ENCODE results near the gene CHRM5.
A peak's percentile ranks its signal among the peaks of the same experiment; 100 is the strongest.

Gene CHRM5, protein sequence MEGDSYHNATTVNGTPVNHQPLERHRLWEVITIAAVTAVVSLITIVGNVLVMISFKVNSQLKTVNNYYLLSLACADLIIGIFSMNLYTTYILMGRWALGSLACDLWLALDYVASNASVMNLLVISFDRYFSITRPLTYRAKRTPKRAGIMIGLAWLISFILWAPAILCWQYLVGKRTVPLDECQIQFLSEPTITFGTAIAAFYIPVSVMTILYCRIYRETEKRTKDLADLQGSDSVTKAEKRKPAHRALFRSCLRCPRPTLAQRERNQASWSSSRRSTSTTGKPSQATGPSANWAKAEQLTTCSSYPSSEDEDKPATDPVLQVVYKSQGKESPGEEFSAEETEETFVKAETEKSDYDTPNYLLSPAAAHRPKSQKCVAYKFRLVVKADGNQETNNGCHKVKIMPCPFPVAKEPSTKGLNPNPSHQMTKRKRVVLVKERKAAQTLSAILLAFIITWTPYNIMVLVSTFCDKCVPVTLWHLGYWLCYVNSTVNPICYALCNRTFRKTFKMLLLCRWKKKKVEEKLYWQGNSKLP

DNA sequence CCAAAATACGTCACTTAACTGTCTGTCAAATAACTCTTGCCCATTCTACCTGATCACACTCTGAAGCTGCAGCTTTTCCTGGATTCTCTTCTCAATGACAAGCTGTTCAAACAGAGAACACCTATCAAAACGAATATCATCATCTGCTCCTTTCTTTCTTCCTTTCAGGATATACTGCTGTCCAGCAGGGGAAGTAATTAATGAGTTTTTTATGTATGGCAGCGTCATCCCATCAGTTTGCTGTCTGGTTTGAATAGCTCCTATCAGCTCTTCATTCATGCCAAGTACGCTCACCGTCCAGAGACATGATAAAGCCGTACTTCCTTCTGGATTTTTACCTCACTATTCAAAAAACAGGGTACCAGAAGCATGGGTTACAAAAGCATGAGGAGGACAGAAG is at the start of gene CHRM5:
CHRM5 (plus strand) TSS at position 274 of the 400 bp plus-strand sequence. CDS start 94,221 bp downstream, outside the sequence.
- intact Hi-C loops (cut with DNase I): no loop called here
- DNase-seq: peak in 1 of 42 donors; percentile 50

DNA sequence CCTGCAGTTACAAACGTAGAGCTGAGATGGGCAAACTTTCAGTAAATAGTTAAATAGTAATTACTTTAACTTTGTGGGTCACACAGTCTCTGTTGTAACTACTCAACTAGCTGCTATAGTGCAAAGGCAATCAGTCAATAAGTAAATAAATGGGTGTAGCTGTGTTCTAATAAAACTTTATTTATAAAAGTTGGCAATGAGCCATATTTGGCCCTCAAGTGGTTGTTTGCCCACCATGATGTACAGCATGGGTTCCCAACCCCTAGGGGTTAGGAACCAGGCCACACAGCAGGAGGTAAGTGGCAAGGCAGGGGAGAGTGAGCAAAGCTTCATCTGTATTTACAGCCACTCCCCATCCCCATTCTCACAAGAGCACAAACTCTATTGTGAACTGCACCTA is 44.9 kb upstream of the CHRM5 start:
- no peak for DNase-seq
- intact Hi-C loops (cut with DNase I): no loop called here

DNA sequence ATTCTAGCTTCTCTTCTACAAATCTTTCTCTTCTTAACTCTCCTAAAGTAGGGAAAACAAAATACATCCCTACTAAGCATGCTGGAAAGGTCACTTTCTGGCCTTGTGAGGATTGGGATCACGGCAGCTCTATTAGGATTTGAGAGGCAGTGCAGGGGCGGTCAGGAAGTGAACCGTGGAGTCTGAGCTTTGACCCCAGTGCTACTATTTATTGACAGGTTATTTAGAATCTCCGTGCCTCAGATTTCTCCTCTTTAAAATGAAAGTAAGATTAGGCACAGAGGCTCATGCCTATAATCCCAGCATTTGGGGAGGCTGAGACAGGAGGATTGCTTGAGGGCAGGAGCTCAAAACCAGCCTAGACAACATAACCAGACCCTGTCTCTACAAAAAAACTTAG is 42.0 kb upstream of the CHRM5 start:
- intact Hi-C loops (cut with DNase I): no loop called here
- DNase-seq: no peak

DNA sequence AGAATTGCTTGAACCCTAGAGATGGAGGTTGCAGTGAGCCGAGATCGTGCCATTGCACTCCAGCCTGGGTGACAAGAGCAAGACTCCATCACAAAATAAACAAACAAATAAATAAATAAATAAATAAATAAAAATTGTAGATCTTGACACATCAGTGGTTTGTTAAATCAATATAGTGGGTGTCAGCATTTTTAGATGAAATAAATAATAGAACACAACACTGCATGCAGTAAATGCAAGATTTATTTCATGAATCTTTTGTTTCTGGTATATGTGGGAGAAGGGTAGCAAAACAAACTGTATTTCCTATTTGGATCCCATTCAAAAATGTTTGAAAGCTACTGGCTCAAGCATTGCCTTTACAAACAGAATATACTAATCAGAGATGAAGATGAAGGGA is 35.6 kb upstream of the CHRM5 start:
- intact Hi-C loops (cut with DNase I): no loop called here
- no peak for DNase-seq

DNA sequence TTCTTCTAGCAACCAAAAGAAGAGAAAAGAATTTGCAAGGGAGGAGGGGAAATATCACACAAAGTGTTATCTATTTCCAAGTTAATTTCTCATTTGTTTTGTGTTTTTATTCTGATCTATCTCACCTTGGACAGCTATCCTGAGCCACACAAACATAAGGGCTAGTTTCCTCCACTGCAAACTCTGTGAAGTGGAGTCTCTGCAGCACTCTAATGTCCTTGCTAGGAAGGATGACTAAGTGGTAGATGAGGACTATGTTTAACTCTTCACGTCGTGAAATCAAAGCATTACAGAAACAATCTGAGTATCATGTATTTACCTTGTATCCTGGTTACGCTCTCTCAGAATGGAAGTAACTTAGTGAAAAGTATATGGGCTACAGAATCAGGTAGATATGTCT is 33.9 kb upstream of the CHRM5 start:
- intact Hi-C loops (cut with DNase I): no loop called here
- no peak for DNase-seq

DNA sequence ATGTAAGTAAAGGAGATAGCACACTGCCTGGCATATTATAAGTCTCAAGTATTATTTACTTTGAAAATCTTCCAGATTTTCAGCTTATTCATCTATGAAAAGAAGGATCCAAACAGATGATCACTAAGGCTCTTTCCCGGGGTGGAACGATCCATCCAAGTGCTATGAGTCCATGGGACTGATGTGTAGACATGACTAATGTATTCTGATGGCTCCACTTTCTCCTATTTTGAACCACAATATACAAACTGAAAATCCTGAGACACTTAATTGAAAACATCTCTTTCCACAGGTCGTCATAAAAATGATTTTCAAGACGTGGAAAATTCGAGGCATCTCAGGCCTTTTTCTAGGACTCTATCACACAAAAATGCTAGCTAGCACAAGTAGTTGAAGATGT is 33.4 kb upstream of the CHRM5 start:
- DNase-seq: no peak

DNA sequence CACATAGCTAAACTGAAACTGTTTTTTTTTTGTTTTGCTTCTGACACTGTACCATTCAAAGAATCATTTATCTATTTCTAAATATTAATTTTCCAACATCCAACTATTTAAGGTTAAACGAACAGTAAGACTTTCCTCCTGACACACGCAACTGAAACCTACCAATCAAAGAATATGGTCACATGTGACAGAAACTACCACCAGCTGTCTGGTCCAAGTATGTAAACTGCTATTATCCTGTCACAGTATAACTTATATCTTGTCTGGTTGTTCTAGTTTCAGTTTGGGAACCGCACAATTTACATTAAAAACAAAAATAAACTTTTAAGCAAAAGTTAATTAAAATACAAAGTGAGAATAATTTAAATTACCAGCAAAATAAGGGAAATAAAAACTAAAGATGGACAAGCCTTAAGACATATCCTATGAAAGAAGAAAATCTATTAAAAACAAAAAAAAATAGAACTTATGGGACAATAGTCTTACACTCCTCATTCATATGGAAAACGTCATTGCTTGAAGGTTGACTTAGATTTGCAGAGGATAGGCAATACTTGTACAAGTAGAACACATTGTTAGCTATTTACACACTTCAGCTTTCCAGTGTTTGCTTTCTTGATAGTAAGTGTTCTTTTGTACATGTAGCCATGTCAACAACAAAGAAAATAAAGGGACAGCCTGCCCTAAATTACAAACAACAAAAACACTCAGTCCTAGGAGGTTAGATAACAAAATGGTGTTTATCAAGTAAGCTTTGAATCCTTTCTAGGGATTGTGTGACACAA is 26.8 kb upstream of the CHRM5 start:
- no peak for DNase-seq
- intact Hi-C loops (cut with DNase I): no loop called here

More for the DNA sequence above, 33.4 kb upstream of the CHRM5 start:
- intact Hi-C loops (cut with DNase I): no loop called here

DNA sequence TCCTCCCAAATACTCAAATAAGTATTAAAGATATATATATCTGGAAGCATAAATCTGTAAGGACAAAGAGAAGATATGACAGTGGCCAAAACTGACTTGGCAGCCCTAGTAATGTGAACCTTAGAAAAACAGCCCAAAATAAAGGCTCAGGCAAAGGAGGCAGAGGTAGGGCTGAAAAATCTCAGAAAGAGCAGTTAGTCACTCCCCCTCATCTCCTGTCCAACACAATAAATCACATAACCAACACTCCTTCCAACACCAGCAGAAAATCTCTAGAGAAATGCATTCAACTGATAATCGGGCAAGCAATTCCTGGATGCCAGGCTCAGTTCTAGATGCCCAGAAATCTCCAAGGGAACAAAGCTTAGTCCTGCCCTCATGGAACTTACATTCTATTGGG is 22.1 kb upstream of the CHRM5 start:
- no peak for DNase-seq
- intact Hi-C loops (cut with DNase I): no loop called here

DNA sequence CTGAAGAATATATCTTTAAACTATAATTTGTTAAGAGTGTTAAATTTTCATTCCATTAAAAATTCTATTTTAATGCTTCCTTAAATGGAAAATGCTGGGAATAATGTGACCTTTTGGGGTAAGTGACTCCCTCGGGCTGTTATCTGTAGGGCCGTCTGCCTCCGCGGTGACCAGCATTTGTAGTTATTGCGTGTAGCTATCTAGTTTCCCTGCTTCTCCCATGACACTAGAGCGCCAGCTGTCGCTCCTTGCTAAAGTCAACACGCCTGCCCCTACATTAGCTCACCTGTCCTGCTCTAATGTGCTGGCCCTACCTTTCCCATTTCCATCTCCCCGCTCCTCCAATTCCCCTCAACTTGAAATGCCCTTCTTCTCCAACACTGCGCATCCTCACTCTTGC is 12.4 kb upstream of the CHRM5 start:
- intact Hi-C loops (cut with DNase I): no loop called here
- DNase-seq: no peak

DNA sequence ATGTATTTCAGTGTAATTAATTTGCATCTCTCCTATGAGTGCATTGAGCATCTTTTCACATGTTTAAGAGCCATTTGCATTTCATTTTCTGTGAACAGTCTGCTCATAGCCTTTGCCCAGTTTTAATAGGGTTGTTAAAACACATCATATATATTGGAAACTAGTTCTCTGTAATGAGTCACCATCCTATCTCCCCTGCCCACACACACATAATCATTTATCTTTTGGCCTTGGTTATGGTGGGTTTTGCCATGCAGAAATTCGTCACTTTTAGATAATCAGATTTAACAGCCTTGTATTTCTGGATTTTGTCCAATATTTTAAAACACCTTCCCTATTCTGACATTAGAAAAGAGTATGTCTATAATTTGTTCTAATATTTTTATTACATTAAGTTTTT is 11.9 kb upstream of the CHRM5 start:
- no peak for DNase-seq

DNA sequence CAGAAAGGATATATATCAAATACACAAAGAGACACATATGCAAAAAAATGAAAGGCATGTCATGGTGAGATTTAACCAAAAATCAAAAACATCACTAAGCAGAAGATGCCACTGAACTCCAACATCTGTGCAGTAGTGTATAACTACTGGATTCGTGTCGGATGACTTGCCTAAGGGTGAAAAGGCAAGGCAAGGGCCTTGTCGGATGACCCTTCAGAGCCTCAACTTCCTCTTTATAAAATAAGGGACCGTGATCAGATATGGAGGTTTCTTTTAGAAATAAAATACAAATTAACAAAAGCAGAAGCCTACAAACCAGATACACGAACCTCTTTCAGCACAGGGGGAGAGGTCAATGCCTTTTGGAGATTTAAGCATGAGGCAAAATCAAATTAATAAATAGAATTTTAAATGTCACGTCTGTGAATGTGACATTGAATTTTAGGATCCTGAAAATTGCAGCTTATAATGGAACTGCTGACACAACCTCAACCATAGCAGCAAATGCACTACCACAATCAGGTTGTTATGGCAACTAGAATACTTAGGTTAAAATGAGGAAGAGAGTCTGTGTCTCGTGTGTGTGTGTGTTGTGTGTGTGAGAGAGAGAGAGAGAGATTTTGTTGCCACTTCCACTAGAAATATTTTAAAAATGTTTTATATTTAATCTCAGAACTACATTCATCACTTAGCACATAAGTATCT is 8.3 kb upstream of the CHRM5 start:
- peak in 2 of 42 donors; percentile 3 to 31 for DNase-seq
- intact Hi-C loops (cut with DNase I): no loop called here

More for the DNA sequence above, 11.9 kb upstream of the CHRM5 start:
- intact Hi-C loops (cut with DNase I): no loop called here

DNA sequence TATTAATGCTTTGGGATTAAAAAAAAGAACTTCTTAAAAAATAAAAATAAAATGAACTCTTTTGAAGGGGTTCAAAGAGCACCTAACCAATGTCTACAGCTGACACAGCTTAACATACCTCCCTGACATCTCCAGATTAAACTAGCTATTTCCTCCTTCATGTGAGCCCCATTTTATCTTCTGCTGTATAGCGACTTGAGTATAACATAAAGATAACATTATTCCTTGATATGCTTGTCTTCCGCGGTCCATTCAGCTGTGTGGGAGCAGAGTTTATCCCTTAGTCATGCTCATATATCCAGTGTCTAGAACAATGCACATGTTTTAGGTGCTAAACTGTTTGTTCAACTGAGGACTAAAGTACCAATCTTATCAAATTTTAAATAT is 7.8 kb upstream of the CHRM5 start:
- no peak for DNase-seq
- intact Hi-C loops (cut with DNase I): no loop called here

DNA sequence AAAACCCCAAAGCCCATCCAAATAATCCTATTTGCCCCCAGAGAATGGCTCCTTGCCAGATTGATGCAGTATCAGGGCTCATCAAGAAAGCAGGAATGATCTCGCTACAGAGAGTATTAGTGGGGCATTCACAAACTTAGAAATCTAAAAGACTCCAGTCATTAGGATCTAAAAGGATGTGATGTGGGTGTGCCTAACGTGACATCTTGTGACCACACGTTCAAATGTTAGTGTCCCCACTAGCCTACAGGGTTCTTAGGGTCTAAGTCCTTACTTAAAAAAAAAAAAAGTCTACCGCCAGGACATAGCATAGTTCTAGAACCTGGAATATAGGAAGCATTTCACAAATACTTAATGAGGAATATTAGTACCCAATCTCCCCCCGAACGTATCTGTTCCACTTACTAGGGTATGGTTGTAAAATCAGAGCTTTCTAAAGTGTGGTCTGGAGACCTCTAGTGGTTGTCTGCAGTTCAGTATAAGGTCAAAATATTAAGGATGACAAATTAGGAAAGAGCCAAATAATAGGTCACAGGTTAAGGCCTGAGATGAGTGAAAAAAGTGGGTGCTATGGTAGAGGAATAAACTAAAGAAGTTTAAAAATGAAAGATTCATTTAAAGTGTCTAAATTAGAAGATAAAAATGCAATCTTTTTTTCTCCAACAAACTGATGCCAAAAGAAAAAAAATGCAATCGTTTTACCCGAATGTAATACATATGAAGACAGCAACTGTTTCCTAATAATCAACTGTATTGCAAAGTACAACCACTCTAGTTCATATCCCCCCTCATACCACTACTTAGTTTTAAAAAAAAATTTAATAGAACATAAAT is 4.2 kb upstream of the CHRM5 start:
- intact Hi-C loops (cut with DNase I): no loop called here
- peak in 4 of 42 donors; percentile 7 to 47 (median 17) for DNase-seq

DNA sequence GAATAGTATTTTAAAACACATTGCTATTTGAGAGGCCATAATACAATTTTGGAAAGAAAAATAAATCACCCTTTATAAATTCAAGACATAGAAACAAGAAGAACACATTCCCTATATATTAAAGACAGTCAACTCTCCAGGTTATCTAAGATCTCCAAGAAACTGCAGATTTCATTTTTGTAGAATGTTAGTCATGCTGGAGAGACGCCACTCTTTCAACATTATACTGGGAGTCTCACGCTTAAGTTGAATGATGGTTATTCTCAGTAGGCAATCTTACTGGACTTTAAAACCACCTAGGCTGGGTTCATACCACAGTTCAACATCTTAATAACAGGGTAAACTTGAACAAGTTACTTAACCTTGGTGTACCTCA is 3.6 kb upstream of the CHRM5 start:
- intact Hi-C loops (cut with DNase I): no loop called here
- DNase-seq: no peak

DNA sequence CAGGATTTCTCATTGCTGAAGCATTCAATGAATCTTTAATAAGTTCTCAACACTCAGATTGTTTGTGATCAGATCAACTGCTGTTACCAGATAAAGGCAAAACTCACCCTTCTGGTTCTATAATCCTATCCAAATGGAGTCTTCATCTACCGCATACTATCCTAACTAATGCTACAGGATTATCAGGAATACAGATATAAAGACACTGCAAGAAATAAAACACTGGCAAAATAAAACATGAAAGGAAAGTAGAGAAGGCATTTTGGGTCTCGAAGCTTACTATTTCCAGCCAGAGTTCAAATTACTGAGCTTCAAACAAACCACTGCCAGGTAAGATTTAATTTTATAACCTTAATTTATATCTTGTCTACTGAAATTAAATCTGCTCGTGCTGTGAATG is 524 bp downstream of the CHRM5 start:
- no peak for DNase-seq
- intact Hi-C loops (cut with DNase I): no loop called here

DNA sequence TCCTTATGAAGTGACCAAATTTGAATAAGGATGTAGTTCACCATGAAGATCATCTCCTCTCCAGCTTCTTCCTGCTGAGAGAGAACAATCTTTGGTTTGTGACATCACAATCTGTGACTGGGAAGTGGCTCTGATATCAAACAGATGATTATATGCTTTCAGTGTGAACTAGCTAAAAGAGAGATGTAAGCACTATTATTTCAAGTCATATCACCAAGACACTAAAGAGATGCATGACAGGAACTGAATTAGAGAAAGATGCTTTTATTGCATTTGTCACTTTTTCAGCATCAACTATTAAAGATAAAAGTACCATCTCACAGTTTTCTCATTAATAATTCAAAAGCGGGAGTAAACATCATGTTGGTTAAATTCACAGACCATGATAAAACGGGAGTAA is 3.5 kb downstream of the CHRM5 start:
- no peak for DNase-seq
- intact Hi-C loops (cut with DNase I): no loop called here

DNA sequence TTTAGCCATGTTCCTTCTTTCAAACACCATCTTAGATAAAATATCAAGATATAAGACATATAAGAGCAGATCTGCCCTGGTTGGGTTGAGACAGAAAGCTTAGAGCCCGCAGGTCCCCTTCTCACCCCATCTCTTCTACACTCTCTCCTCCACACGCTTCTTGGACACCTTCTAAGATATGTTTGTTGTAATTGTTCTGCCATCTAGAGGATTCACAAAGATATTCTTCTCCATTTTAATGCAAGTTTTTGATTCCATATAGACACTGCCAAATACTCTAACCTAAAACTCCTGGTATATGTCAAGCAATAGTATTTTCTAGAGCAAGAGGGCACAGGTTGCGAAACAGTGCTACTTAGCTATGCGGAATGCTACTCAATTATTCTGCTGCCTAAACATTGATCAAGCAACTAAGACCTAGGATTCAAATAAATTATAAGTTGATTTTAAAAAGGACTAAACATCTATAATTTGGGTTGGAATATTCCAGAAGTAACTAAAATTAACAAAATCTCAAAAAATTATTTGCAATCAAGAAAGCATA is 6.8 kb downstream of the CHRM5 start:
- no peak for DNase-seq
- intact Hi-C loops (cut with DNase I): no loop called here

DNA sequence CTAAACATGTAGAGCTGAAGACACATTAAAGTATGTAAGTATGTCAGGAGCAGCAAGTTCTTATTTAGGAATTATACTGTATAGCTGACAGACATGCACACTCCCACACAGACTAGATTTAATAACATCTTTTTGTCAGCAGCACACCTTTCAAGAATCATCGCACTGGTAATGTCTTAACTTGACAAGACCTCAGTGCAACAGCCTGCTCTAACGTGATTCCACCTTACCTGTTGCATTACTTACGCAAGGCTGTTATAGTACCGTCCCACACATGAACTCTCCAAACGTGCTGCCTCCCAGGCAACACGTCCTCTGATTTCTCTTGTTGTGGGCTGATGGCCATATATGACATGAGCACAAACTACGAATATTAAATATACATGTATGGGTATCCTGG is 11.9 kb downstream of the CHRM5 start:
- peak in 27 of 42 donors; percentile 4 to 84 (median 41) for DNase-seq
- intact Hi-C loops (cut with DNase I): no loop called here

DNA sequence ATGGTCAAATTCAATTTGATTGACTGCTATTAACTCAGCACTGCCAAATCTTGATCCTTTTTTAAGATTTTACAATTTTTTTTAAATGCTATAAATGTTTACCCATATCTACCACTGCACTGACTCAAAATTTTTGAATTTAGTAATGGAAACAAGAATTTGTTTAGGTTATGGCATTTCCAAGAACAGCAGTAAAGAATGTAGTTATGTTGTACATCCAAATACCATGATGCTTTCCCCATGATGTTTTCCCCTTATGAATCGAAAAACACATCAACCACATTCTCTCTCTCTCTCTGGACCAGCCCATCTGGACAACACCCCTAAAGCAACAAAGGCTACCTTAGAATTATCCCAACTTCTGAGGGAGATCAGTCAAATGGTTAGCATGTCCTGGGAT is 14.2 kb downstream of the CHRM5 start:
- DNase-seq: no peak
- intact Hi-C loops (cut with DNase I): no loop called here
